ENCODE measurements around the gene TRIM62. TPM values are rescaled to one million over a fixed set of nuclear protein-coding genes. Genes with fewer than 3 reads are reported as not detected.

TRIM62 gene
- total RNA-seq (2012; rRNA removed): 1.0 and 1.5 TPM in 2 replicates

DNA sequence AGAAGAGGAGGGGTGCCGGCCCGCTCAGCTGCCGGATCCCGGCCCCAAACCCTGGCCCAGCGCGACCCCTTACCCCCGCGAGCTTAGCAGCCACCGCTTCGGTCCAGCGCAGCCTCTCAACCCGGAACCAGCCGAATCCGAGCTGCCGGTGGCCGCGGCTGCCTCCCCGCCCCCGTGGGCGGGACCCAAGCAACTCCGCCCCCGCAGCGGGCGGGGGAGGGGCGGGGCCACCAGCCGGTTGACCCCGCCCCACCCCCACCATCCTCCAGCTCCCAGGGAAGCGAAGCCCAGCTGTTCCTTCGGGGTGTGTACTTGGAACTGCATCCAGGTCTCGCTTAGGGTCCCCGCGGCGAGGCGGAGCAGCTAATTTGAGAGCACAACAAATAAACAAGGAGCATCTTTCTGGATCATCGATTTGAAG, at the start of gene TRIM62:
TSS of gene TRIM62 (minus strand) at position 123 of the 421 bp plus-strand sequence. CDS start 611 bp downstream, outside the sequence.
- peak within 1 kb of the TSS; percentile 54 for H3K9ac ChIP-seq (ENCODE audit: low read depth, low read length)
- H3K36me3 ChIP-seq (ENCODE audit: insufficient read depth, low read length): no peaks in the 10 kb centered on the region
- H3K27me3 ChIP-seq (ENCODE audit: control insufficient read depth, insufficient read depth, low read length): peaks cover 23% of the 10 kb centered on the region
- peak within 1 kb of the TSS; percentile 94 for H3K4me2 ChIP-seq (ENCODE audit: low read length)
- H3K9me3 ChIP-seq (replicated peaks; ENCODE audit: low read length): no peaks in the 10 kb centered on the region
- peak within 1 kb of the TSS; percentile 82 for H3K4me3 ChIP-seq (ENCODE audit: low read length)
- peaks cover 17% of the 10 kb centered on the region for H3K4me1 ChIP-seq (ENCODE audit: control insufficient read depth, insufficient read depth, low read length)

DNA sequence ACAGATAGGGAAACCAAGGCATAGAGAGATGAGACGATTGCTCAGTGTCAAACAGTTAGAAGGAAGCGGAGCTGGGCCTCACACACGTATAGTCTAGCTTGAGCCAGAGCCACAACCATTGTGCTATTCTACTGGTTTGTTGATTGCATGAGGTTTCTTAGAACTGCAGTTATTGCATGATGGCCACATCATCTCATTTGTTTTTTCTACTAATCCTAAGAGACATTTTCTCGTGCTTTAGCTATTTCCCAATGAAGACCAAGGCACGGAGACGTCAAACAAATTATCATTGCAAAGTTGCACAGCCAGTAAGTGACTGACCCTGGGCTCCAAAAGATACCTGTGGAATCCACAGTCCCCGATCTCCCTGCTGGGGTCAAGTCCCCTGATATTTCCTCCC, 49.3 kb upstream of the TRIM62 start:
- no peak overlapping the region for H3K4me3 ChIP-seq (ENCODE audit: low read length)
- no peaks in the 10 kb centered on the region for H3K4me1 ChIP-seq (ENCODE audit: control insufficient read depth, insufficient read depth, low read length)
- no peak overlapping the region for H3K4me2 ChIP-seq (ENCODE audit: low read length)
- no peak overlapping the region for H3K9ac ChIP-seq (ENCODE audit: low read depth, low read length)
- H3K27me3 ChIP-seq (ENCODE audit: control insufficient read depth, insufficient read depth, low read length): peaks cover 26% of the 10 kb centered on the region
- H3K9me3 ChIP-seq (replicated peaks; ENCODE audit: low read length): no peaks in the 10 kb centered on the region
- H3K36me3 ChIP-seq (ENCODE audit: insufficient read depth, low read length): no peaks in the 10 kb centered on the region

DNA sequence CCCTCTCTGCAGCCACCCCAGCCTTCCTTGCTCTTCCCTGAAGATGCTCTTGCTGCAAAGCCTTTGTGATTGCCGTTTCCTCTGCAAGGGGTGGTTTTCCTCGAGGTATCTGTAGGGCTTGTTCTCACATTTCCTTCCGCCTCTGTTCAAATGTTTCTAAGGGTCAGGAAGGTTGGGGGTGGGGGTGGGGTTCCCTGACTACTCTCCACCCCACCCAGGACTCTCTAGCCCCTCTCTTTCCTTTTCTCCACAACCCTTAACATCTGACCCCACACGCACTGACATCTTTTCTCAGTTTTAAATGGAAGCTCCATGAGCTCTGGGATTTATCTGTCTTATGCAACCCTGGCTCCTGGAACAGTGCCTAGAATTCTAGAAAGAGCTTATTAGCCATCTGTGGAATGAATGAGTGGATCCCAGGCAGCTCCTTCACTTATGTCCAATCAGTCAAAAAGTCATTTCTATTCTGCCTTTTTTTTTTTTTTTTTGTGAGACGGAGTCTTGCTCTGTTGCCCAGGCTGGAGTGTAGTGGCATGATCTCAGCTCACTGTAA, 47.2 kb upstream of the TRIM62 start:
- Histone ChIP-seq H3K4me2 (ENCODE audit: low read length) (no peak overlapping the region), H3K36me3 (ENCODE audit: insufficient read depth, low read length) (no peaks in the 10 kb centered on the region), H3K9me3 (replicated peaks; ENCODE audit: low read length) (peaks cover 3% of the 10 kb centered on the region), H3K4me1 (ENCODE audit: control insufficient read depth, insufficient read depth, low read length) (no peaks in the 10 kb centered on the region), H3K9ac (ENCODE audit: low read depth, low read length) (no peak overlapping the region), H3K27me3 (ENCODE audit: control insufficient read depth, insufficient read depth, low read length) (peaks cover 17% of the 10 kb centered on the region), H3K4me3 (ENCODE audit: low read length) (no peak overlapping the region)

DNA sequence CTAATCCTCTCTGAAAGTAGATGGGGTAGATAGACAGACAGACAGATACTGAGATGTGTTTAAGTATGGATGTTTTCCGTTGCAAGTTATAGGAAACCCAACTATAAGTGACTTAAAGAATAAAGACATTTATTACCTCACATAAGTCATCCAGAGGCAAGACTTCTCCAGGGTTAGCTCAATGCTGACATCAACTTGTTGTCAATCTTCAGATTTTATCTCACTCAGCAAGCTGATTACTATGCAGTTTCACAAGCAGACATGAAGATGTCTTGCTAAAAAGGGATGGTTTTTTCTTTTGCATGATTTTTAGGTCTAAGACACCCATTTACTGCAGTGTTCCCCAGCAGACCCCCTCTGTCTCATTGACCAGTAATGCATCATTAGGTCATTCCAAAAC, 43.7 kb upstream of the TRIM62 start:
- Histone ChIP-seq H3K4me1 (ENCODE audit: control insufficient read depth, insufficient read depth, low read length) (no peaks in the 10 kb centered on the region), H3K9me3 (replicated peaks; ENCODE audit: low read length) (peaks cover 3% of the 10 kb centered on the region), H3K9ac (ENCODE audit: low read depth, low read length) (no peak overlapping the region), H3K4me3 (ENCODE audit: low read length) (no peak overlapping the region), H3K27me3 (ENCODE audit: control insufficient read depth, insufficient read depth, low read length) (peaks cover 23% of the 10 kb centered on the region), H3K4me2 (ENCODE audit: low read length) (no peak overlapping the region), H3K36me3 (ENCODE audit: insufficient read depth, low read length) (no peaks in the 10 kb centered on the region)

DNA sequence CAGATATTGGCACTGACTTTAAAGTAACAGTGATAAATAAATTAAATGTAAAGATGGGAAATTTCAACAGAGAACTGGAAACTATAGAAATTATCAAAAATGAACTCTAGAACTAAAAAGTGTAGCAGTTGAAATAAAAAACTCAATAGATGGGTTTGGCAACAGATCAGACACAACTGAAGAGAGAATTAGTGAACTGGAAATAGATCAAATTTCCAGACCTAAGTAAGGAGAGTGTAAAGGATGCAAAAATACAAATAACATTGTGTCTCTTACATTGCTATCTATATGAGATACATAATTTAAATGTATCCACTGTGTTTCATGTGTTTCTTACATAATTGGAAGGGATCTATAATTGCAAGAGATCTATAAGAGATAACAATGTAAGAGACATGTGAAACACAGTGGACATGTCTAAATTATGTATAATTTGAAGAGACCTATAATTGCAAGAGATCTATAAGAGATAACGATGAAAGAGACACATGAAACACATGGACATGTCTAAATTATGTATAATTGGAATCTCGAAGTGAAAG, 42.4 kb upstream of the TRIM62 start:
- H3K4me1 ChIP-seq (ENCODE audit: control insufficient read depth, insufficient read depth, low read length): no peaks in the 10 kb centered on the region
- H3K9ac ChIP-seq (ENCODE audit: low read depth, low read length): no peak overlapping the region
- H3K27me3 ChIP-seq (ENCODE audit: control insufficient read depth, insufficient read depth, low read length): peaks cover 17% of the 10 kb centered on the region
- no peak overlapping the region for H3K4me2 ChIP-seq (ENCODE audit: low read length)
- H3K4me3 ChIP-seq (ENCODE audit: low read length): no peak overlapping the region
- peaks cover 3% of the 10 kb centered on the region for H3K9me3 ChIP-seq (replicated peaks; ENCODE audit: low read length)
- H3K36me3 ChIP-seq (ENCODE audit: insufficient read depth, low read length): no peaks in the 10 kb centered on the region

DNA sequence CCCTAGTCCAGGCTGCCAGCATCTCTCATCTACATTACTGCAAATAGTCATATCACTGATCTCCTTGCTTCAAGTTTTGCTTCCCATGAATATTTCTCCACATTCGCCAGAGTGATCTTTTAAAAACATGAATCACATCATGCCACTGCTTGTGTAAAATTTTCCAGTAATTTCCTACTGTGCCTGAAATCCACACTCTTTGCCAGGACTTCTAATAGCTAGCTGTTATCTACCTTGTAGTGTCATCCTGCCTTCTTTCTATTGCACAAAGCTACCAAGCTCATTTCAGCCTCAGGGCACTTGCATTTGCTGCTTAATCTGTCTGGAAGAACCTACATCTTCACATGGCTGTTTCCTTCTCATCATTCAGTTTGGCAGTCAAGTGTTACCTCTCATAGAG, 40.5 kb upstream of the TRIM62 start:
- Histone ChIP-seq H3K4me1 (ENCODE audit: control insufficient read depth, insufficient read depth, low read length) (no peaks in the 10 kb centered on the region), H3K36me3 (ENCODE audit: insufficient read depth, low read length) (no peaks in the 10 kb centered on the region), H3K9ac (ENCODE audit: low read depth, low read length) (no peak overlapping the region), H3K4me3 (ENCODE audit: low read length) (no peak overlapping the region), H3K9me3 (replicated peaks; ENCODE audit: low read length) (peaks cover 3% of the 10 kb centered on the region), H3K4me2 (ENCODE audit: low read length) (no peak overlapping the region), H3K27me3 (ENCODE audit: control insufficient read depth, insufficient read depth, low read length) (peaks cover 6% of the 10 kb centered on the region)

DNA sequence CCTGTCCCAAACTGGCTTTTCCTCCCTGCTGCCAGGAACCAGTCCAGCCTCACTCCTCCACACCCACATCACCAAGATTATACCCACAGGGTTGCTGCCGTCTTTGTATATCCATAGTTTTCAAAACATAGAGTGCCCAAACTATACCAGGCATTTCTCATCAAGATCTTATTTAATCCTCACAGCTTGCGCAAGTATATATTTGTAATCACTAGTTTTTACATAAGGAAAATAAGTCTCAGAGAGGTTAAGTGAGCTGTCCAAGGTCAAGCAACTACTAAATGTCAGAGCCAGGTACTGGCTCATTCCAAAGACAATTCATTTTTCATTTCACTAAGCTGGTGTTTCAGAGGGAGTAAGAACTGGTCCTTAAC, 39.5 kb upstream of the TRIM62 start:
- Histone ChIP-seq H3K36me3 (ENCODE audit: insufficient read depth, low read length) (no peaks in the 10 kb centered on the region), H3K4me3 (ENCODE audit: low read length) (no peak overlapping the region), H3K9me3 (replicated peaks; ENCODE audit: low read length) (peaks cover 3% of the 10 kb centered on the region), H3K4me1 (ENCODE audit: control insufficient read depth, insufficient read depth, low read length) (no peaks in the 10 kb centered on the region), H3K4me2 (ENCODE audit: low read length) (no peak overlapping the region), H3K27me3 (ENCODE audit: control insufficient read depth, insufficient read depth, low read length) (peaks cover 6% of the 10 kb centered on the region), H3K9ac (ENCODE audit: low read depth, low read length) (no peak overlapping the region)

DNA sequence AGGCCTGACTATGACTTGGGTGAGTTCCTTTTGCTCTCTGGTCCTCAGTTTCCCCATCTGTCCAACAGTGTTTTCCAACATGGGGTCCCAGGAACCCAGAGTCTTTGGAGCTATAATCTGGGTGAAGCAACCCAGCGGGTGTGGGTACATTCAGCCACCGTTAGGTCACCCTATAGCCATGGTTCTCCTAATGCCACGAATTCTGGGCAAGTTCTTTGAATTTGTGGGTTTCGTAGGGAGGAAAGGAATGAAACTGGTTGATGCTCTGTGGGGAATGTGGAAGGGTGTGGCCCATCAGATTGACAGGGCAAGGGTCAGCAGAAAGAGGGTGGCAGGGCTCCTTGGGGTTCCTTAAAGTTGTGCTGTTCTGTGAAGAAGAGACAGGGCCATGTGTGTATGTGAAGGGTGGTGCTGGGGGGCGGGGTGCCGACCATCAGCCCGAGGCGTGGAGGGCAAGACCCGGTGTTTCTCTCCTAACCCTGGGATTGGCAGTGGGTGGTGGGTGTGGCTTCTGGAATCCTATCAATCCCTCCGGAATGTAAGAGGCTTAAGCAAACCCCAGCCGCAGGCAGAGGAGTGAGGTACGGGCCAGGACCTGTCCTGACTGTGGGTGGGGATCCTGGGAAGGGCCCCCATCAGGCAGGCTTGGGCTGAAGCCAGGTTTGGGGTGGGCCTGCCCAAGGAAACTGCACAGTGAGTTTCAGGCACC, 39.0 kb upstream of the TRIM62 start:
- Histone ChIP-seq H3K4me1 (ENCODE audit: control insufficient read depth, insufficient read depth, low read length) (no peaks in the 10 kb centered on the region), H3K4me2 (ENCODE audit: low read length) (no peak overlapping the region), H3K4me3 (ENCODE audit: low read length) (no peak overlapping the region), H3K9ac (ENCODE audit: low read depth, low read length) (no peak overlapping the region), H3K9me3 (replicated peaks; ENCODE audit: low read length) (peaks cover 3% of the 10 kb centered on the region), H3K36me3 (ENCODE audit: insufficient read depth, low read length) (no peaks in the 10 kb centered on the region), H3K27me3 (ENCODE audit: control insufficient read depth, insufficient read depth, low read length) (peaks cover 6% of the 10 kb centered on the region)

DNA sequence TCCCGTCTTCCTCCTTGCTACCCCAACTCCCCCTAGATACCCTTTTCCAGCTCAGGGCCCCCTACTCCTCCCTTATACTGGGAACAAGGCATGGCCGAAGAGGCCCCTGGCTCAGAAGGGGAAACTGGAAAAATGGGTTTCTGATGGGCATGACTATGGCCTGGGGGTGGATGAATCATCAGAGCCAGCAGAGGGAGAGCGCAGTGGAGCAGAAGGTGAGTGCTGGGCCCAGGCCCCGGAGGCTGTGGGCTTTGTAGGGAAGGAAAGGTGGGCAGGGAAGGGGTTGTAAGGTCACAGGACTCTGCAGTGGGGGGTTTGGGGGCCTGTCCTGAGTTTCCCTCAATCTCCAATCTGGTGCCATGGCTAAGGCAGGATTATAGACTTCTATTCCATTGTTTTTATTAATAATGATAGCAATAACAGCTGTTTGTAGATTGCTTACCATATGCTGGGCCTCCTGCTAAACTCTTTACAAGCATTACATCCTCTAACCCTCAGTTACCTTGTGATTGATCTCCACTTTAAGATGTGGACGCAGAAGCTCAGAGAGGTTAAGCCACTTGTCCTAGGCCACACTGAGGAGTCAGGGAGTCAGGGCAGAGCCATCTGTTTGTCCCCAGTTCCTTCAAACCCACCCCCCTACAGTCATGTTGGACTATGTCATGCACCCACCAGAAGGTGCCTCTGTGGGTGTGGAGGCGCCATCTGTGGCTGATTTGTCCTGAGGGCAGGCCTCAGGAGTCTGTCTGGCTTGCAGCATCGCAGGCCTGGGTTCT, 38.2 kb upstream of the TRIM62 start:
- H3K4me3 ChIP-seq (ENCODE audit: low read length): no peak overlapping the region
- H3K9ac ChIP-seq (ENCODE audit: low read depth, low read length): no peak overlapping the region
- no peak overlapping the region for H3K4me2 ChIP-seq (ENCODE audit: low read length)
- peaks cover 6% of the 10 kb centered on the region for H3K27me3 ChIP-seq (ENCODE audit: control insufficient read depth, insufficient read depth, low read length)
- no peaks in the 10 kb centered on the region for H3K36me3 ChIP-seq (ENCODE audit: insufficient read depth, low read length)
- peaks cover 3% of the 10 kb centered on the region for H3K9me3 ChIP-seq (replicated peaks; ENCODE audit: low read length)
- H3K4me1 ChIP-seq (ENCODE audit: control insufficient read depth, insufficient read depth, low read length): no peaks in the 10 kb centered on the region

DNA sequence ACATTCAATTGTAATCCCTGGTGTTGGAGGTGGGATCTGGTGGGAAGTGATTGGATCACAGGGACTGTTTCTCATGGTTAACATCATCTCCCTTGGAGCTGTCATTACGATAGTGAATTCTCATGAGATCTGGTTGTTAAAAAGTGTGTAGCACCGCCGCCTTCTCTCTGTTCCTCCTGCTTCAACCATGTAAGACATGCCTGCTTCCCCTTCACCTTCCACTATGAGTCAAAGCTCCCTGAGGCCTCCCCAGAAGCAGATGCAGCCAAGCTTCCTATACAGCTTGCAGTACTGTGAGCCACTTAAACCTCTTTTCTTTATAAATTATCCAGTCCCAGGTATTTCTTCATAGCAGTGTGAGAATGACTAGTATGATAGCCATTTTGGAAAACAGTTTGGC, 30.1 kb upstream of the TRIM62 start:
- H3K9ac ChIP-seq (ENCODE audit: low read depth, low read length): no peak overlapping the region
- no peaks in the 10 kb centered on the region for H3K36me3 ChIP-seq (ENCODE audit: insufficient read depth, low read length)
- H3K27me3 ChIP-seq (ENCODE audit: control insufficient read depth, insufficient read depth, low read length): peaks cover 5% of the 10 kb centered on the region
- no peak overlapping the region for H3K4me3 ChIP-seq (ENCODE audit: low read length)
- no peaks in the 10 kb centered on the region for H3K4me1 ChIP-seq (ENCODE audit: control insufficient read depth, insufficient read depth, low read length)
- no peaks in the 10 kb centered on the region for H3K9me3 ChIP-seq (replicated peaks; ENCODE audit: low read length)
- no peak overlapping the region for H3K4me2 ChIP-seq (ENCODE audit: low read length)

DNA sequence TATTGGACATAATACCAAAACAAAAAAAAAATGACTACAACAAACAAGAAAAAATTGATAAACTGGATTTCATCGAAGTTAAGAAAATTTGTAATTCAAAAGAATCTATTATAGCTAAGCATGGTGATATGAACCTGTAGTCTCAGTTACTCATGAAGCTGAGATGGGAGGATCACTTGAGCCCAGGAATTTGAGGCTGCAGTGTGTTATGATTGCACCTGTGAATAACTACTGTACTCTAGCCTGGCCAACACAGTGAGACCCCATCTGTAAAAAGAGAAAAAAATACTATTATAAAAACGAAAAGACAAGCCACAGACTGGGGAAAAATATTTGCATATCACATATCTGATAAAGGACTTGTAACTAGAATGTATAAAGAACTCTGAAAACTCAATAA, 24.5 kb upstream of the TRIM62 start:
- H3K4me3 ChIP-seq (ENCODE audit: low read length): no peak overlapping the region
- H3K4me2 ChIP-seq (ENCODE audit: low read length): no peak overlapping the region
- H3K4me1 ChIP-seq (ENCODE audit: control insufficient read depth, insufficient read depth, low read length): no peaks in the 10 kb centered on the region
- peaks cover 14% of the 10 kb centered on the region for H3K27me3 ChIP-seq (ENCODE audit: control insufficient read depth, insufficient read depth, low read length)
- H3K9ac ChIP-seq (ENCODE audit: low read depth, low read length): no peak overlapping the region
- no peaks in the 10 kb centered on the region for H3K9me3 ChIP-seq (replicated peaks; ENCODE audit: low read length)
- no peaks in the 10 kb centered on the region for H3K36me3 ChIP-seq (ENCODE audit: insufficient read depth, low read length)

Measured in skeletal muscle satellite cell (primary cell).